Left lobe of liver (tissue), 2 donors: ENCODE data around the gene F10. TPM values are rescaled to one million over a fixed set of nuclear protein-coding genes. Genes with fewer than 3 reads are reported as not detected.

Experiments
- ATAC-seq: fragments of 200-7000 bp; cut with Tn5 transposase; one replicate; pipeline ENCODE4 v1.9.1; 2020; ENCODE audit warnings: mild to moderate bottlenecking, moderate library complexity
- DNase-seq: peaks from one replicate; pipeline ENCODE4 v3.0.0-alpha.2; 2020; ENCODE audit warnings: low spot score
- total RNA-seq: library from RNA; stranded (reverse); gene quantifications from one replicate; pipeline ENCODE4 v1.2.1, GENCODE V29; 2021
- donor health status: DM: no; HTN: no; CAD: no; lungs with moderate emphysema.
- donor health status: DM: no; HTN: yes; CAD: no.

The F10 gene
- total RNA-seq, 1 donor from 2014 or later = 124 TPM

DNA sequence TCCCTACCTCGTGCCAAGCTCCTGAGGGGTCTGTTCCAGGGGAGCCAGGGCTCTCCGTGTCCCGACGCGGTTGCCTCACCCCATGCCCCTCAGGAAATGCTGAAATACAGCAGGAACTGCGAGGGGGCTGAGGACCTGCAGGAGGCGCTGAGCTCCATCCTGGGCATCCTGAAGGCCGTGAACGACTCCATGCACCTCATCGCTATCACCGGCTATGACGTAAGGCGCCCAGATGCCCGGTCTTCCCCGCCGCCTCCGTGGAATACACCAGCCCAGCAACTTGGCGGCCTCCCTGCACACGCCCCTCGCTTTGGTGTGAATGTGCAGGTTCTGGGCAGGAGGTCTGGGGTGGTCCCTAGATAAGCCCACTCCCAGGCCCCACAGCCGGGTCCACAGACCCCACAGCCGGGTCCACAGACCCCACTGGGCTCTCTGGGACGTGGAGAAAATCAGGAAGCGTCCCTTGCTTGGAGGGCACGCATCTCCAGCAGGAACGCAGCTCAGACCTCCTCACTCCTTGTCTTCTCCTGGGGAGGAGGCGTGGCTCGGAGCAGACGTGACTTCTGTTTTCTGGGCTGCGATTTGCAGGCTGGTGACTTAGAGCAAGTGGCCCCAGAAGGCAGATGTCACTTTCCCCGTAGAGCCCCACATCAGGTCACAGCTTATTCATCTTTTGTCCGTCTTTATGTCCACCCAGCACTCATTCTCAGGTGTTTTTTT is 36.4 kb upstream of the F10 start:
- ATAC-seq (no peak), DNase-seq (no peak)

DNA sequence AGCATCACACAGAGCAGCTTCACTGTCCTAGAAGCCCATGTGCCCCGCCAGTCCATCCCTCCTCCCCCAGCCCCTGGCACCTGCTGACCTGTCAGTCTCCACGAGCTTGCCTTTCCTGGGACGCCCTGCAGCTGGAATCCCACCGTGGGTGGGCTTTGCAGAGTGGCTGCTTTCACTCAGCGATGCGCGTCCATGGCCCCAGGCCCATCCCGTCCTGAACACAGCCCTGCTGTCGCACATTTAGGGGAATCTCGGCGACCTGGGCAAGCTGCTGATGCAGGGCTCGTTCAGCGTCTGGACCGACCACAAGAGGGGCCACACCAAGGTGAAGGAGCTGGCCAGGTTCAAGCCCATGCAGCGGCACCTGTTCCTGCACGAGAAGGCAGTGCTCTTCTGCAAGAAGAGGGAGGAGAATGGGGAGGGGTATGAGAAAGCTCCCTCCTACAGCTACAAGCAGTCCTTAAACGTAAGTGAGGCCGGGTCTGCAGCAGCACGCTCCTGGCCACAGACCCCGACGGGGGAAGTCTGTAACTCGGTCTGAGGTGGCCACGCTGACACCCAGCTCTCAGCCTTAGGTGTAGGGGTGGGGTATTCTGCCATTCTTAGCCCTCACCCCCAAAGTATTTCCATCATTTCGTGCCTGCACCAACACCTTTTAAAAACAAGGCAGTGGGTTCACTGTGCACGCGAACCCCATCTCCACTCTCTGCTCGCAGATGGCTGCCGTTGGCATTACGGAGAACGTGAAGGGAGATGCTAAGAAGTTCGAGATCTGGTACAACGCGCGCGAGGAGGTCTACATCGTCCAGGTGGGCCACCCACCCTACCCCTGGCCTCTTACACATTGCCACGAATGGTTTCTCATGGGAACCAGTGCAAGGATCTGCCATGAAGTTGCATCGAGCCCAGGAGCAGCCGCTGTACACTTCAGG is 35.3 kb upstream of the F10 start:
- ATAC-seq (no peak), DNase-seq (no peak)

DNA sequence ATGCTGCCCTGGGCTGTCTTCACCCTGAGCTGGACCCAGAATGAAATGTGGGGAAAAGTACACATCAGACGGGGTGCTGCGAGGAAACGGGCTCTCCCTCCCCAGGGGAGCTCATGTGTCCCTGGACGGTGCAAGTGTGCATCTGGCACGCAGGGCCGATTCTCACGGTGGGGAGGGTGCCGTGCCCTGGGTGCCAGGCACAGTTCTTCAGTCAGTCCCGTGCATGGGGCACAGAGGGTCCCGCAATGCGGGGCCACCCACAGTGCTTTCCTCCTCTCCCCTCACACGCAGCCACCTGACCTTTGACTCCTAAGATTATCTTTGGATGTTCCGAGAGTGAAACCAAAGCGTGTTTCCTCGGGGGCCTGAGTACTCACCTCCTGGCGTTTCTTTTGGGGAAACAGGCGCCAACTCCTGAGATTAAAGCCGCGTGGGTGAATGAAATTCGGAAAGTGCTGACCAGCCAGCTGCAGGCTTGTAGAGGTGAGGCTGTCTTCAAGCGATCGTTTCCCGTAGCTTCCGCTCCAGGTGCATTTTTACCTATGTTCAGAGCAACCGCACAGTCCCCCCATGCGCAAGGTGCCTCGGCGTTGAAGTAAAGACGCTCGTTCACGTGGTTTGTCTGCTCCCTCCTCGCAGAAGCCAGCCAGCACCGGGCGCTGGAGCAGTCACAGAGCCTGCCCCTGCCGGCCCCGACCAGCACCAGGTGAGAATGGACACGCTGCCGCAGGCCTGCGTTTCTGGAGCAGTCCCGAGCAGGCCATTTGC is 34.5 kb upstream of the F10 start:
- no peak for DNase-seq
- ATAC-seq = no peak

DNA sequence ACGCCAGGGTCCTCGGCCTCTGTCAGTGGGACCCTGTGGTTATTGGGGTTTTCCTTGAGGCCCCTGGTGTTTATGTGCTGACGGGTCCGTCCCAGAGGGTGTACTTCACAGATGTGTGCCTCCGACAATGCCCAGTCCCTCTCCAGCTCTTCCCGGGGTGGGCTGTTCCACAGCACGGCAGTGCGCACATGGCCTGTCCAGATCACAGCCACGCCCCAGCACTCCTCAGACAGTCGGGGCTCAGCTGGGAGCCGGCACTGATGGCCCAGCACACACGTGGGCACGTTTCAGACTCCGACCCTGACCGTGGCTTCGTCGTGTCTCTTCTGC is 33.9 kb upstream of the F10 start:
- no peak for DNase-seq
- ATAC-seq = no peak

DNA sequence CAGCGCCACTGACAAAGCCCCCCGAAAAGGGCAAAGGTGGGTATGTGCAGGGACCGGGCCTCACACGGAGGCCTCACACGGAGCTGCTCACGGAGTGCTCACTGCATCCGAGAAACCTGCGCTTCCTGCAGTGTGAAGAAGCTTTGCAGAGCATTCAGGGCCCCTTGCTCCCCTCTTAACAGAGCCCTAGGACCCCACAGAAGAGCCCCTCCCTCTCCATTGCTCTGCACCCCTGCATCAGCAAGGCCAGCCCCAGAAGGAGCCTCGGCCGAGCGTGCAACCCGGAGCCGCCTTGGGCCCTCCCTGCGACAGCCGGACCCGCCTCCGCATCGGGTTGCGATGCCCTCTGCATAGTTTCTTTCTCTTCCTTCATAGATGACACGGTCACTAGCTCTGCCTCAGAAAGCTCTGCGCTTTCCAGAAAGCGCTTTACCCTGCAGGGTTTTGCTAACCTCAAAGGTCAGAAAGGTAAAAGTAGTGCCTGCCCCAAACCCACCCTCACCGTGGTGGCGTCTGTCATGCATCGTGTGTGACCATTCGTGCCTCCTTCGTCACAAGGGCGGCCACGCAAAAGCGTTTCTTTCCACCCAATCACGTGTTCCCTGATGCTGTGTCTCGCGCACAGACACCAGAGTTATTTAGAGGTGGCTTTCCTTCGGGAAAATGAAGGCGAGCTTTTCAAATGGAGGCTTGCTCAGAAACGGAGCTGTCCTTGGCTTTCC is 32.7 kb upstream of the F10 start:
- ATAC-seq (no peak), DNase-seq (no peak)

DNA sequence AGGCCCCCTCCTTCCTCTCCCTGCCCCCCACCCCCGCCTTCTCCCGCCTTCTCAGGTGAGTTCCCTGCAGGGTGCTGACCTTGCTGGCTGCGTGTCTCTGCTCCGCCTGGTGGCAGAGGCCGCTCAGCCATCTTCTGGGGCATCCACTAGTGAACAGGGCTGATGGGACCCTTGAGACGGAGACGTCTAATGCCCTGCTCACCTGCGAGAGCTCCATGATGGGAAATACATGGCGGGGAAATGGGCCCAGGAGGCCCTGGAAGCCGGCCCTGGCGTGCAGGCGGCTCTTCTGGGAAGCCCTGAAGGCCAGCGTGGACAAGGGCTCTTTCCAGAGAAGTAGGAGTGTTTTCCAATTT is 32.2 kb upstream of the F10 start:
- DNase-seq = no peak
- ATAC-seq = no peak

DNA sequence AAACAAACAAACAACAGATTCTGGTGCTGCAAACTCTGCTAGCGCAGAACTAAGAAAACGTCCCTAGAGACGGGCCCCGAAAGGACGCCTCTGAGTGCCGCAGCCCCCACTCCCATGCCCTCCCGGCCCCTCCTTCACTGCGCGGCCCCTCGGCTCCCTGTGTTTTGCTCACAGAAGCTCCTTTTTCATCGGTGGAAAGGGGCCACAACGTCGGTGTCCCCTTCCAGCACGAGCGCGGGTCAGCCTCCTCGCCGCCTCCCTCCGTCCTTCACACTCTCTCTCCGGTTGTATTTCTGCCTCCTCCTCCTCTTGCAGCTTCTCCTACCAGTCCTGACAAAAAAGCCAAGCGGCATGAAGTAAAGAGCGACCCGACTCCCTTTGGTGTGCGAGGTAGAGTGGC is 31.8 kb upstream of the F10 start:
- no peak for ATAC-seq
- no peak for DNase-seq

DNA sequence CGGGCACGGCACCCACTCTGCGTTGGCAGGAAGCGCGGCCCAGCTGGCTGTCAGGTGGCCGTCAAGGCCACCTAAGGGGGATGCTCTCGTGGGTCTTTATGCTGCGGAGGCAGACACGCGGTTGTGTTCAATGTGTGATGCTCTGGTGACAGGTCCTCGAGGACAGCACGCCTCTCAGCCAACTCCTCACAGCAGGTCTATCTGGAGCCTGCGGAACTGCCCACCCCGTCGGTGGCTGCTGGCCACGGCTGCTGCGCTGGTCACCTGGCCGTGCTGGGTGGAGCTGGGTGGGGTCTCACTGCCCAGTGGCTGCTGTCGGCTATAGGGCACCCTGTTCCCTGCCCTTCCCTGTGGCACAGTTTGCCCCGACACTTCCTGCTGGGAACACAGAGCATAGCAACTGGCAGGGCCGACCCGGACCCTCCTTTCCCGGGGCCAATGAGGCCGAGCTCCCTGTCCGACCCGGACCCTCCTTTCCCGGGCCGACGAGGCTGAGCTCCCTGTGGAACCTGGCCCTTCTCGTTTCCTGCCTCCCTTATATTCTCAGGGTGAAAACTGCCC is 31.3 kb upstream of the F10 start:
- ATAC-seq (no peak), DNase-seq (no peak)

DNA sequence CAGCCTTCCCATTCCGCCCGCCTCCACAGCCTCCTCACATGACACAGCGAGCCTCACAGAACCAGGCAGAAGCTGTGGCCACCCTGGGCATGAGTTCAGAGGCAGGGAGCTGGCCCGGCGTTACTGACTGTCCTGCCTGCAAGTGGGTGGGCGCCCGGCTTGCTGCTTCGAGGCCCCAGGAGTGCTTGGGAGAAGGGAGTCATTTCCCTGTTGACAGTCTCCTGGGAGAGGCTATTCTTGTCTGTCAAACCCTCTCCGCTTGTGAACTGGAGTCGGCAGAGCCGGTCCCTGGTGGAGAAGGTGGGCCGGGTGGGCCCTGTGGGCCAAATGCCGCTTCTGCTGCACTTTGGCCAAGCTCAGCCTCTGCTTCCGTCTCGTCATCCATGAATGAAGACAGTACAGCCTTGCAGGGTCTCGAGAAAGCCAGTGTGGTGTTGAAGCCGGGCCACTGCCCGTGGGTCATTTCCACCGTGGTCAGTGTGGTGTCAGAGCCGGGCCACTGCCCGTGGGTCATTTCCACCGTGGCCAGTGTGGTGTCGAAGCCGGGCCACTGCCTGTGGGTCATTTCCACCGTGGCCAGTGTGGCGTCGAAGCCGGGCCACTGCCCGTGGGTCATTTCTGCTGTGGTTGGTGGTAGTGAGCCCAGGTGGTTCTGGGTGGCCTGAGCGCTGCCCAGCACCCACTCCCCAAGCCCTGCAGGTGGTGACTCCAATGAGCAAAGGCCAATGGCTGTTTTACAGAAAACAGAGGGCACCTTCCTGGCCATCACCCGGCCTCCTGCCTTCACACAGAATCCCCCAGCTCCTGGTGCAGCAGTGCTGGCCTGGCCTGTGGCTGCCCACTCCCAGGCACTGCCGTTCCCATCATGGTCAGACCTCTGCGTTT is 30.5 kb upstream of the F10 start:
- ATAC-seq = no peak
- no peak for DNase-seq

DNA sequence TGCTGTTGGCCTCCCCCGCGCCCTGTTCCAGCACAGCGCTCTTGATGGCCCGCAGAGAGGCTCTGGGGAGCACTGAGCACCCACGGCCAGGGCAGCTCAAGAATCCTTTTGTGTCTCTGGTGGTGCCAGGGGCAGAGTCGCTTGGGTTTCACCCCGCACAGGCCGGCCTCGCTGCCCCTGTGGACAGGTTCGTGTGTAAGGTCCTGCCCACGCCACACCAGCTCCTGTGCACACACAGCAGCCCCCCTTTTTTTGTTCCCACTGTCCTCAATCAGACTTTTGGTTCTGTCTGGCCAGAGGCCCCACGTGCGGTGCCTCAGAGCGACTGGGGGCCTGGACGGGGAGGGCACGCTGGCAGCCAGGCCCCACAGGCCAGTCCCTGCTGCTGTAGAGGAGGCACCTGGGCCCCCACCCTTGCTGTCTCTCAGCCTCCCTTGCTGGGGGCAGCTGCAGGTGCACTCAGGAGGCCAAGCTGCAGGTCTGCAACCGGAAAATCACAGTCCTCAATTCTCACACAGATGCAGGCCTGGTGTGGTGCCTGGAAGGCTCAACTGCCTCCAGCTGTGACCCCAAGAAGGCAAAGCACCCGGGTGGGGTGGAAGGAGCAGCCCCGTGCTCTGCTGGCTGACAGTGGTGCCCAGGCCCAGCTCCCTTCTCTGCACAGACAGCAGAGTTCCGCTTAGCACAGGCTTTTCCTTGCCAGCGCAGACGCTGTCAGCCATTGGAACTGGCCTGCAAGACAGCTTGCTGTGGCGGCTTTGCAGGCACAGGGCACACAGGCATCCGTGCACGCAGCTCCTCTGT is 29.6 kb upstream of the F10 start:
- DNase-seq (no peak), ATAC-seq (no peak)

DNA sequence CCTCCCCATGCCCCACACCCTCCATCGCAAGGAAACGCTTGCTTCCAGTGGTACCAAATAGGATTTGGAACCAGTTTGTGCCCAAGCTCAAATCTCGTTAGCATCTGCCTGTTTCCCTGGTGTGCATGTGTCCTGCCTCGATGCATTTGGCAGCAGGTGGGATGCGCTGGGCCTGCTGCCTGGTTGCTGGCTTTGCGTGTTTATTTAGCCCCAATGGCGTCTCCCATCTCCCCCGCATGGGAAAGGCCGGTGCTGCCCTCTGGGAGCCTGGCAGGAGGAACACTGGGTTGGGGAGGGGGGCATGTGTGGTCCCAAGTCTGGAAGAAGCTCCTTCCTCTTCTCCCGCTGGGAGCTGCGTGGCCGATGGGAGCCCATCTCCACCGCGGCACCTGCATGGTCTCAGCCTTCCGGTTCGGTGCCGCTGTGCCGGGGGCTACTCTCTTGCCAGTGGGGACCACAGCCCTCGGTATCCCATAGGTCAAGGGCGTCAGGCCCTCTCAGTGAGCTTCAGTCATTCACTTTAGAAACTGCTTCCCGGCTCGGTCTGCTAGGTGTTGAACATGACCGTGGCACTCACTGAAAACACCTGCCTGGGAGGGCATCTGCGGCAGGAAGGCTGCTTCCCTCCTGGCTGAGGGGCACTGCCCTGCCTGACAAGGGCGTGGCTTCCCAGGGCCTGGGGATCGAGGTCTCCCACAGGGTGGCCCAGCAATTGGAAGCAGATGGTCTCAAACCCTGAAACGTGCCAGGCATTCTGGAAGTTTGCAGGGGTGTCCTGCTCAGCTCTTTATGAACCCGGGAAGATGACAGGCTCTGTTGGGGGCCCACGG is 28.8 kb upstream of the F10 start:
- ATAC-seq (no peak), DNase-seq (no peak)

DNA sequence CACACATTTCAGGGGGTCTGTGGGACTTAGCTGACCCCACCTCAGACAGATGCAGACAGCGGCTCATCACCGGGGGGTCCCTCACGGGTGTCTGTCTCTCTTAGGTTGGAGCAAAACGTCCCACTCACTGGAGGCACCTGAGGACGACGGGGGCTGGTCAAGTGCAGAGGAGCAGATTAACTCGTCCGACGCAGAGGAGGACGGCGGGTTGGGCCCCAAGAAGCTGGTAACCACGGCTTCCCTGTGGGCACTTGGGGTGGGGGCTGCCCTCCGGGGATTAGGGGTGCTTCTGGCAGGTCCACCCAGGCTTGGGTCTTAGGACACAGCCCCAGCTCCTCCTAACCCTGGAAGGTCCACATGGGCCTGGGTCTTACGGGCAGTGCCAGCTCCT is 28.2 kb upstream of the F10 start:
- DNase-seq (no peak), ATAC-seq (no peak)

DNA sequence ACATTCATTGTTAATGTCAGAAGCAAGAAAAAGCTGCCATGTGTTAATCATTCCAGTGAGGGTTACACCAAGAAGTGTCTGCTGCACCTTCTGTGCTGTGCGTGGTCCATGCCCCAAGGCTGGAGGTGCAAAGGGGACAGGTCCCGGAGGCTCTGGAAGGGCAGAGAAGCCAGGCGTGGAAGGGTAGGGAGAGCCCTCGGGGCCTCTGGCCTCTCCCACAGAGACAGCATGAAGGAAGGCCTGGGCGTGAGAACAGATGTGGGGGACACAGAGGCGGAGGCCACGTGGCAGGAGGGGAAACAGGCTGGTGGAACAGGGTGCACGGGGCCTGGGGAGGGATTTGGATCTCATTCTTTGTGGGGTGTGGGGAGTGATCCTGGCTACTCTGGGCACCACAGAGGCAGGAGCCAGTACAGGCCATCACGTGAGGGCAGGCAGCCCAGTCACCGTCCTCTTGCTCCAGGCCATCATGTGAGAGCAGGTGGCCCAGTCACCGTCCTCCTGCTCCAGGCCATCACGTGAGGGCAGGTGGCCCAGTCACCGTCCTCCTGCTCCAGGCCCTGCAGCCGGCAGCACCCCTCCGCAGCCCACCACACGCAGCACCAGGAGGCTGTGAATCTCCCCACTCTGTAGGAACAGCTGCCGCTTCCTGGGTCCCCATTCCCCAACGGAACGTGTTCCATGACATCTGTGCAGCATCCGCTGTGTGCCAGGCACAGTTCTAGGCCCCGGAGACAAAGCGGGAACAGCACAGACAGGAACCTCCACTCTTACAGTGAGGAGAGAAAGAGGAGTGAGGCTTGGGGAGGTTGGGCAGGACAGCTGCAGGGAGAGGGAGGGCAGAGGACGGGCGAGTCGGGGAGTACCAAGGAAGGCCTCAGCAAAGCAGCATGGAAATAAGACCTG is 27.2 kb upstream of the F10 start:
- ATAC-seq (no peak), DNase-seq (no peak)

DNA sequence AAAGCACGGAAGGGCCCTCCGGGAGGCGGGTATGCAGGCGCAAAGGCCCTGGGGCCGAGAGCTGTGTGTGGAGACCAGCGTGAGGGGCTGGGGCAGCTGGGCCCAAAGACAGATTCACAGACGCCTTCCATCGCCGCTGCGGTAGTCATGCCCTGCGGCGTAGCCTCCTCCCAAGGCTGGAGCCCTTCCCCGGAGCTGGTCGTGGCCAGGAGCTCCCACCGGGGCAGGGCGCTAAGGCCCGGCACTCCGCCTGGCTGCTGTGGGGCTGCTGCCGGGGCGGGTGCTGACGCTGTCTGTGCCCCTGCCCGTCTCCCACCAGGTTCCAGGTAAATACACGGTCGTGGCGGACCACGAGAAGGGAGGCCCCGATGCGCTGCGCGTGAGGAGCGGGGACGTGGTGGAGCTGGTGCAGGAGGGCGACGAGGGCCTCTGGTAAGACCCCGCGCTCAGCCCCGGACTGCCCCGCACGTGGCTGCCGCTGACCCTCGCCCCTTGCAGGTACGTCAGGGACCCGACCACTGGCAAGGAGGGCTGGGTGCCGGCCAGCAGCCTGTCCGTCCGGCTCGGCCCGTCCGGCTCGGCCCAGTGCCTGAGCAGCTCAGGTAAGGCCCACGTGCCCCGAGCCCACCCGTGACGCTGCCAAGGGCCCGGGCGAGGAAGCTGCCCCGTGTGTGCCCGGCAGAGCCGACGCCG is 26.4 kb upstream of the F10 start:
- DNase-seq = no peak
- ATAC-seq = no peak

DNA sequence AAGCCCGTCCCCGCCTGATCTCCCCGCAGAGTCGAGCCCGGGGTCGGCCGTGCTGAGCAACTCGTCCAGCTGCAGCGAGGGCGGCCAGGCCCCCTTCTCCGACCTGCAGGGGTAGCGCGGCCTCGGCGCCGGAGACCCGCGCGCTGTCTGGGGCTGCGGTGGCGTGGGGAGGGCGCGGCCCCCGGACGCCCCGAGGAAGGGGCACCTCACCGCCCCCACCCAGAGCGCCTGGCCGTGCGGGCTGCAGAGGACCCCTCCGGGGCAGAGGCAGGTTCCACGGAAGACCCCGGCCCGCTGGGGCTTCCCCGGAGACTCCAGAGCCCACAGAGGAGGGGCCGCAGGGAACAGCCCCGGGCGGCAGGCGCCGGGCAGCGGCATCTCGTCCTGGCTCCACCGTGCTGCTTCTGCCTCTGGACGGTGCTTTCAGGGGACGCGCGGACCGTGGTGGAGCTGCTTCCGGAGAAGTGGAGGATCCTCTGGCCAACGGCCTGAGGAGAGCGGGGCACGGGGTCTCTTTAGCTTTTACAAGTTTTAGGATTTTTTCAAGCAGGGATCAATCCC is 25.8 kb upstream of the F10 start:
- no peak for ATAC-seq

DNA sequence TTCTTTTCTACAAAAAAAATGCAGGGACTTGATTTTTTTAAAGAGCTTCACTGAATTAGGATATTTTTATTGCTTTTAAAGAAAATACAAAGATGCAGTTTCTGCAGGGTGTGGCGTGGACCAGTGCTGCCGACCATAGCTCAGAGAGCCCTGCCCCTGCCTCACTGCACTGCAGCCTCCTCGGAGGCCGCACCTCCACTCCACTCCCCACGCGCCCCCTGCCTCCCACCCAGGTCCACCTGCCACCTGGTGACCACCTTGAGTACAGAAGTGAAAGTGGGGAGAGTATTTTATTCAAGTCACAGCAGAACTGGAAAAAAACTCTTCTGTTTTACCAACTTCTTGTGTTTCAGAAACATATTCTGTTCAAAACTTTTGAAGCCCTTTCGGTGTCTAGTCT is 24.9 kb upstream of the F10 start:
- DNase-seq (no peak), ATAC-seq (no peak)

More for the DNA sequence above, 25.8 kb upstream of the F10 start:
- DNase-seq = no peak
